SU-DHL-6 (cell line): ENCODE results near the gene TOP1.

Source experiments
- H2AFZ ChIP-seq: fragments of 200-600 bp; sonication (generic); 2 replicates; pipeline ENCODE4 v1.6.1; 2014; ENCODE audit warnings: low read depth, mild to moderate bottlenecking, moderate library complexity, mixed read lengths, antibody characterized with exemption, low read length; ENCODE audit not compliant: severe bottlenecking
- H3F3A ChIP-seq: fragments of 200-600 bp; shearing (Covaris generic); 2 replicates; pipeline ENCODE4 v1.6.0; 2016; ENCODE audit warnings: antibody characterized with exemption, mild to moderate bottlenecking; ENCODE audit not compliant: insufficient read depth
- H3K27ac ChIP-seq: fragments of 200-600 bp; sonication (generic); 2 replicates; pipeline ENCODE4 v1.5.1; 2016; ENCODE audit warnings: low read depth, mild to moderate bottlenecking, low read length, moderate library complexity, mixed read lengths
- H3K27me3 ChIP-seq: fragments of 200-600 bp; sonication (generic), shearing (Covaris generic); 2 replicates; pipeline ENCODE4 v1.6.0; 2014; ENCODE audit warnings: mild to moderate bottlenecking, low read length
- H3K36me3 ChIP-seq: fragments of 200-600 bp; sonication (generic); 2 replicates; pipeline ENCODE4 v1.6.1; 2014; ENCODE audit warnings: mild to moderate bottlenecking, low read length, mixed read lengths
- H3K4me2 ChIP-seq: fragments of 300-600, 200-600 bp; shearing (Covaris generic), sonication (generic); 2 replicates; pipeline ENCODE4 v1.6.0; 2014; ENCODE audit warnings: low read length, low read depth, mild to moderate bottlenecking; ENCODE audit not compliant: poor library complexity, severe bottlenecking
- H3K4me3 ChIP-seq: fragments of 200-600 bp; sonication (generic); 2 replicates; pipeline ENCODE4 v1.5.1; 2014; ENCODE audit warnings: antibody characterized with exemption, low read length, mild to moderate bottlenecking, mixed read lengths; ENCODE audit not compliant: insufficient read depth, poor library complexity, severe bottlenecking
- H3K79me2 ChIP-seq: fragments of 200-600 bp; sonication (generic); 2 replicates; pipeline ENCODE4 v1.6.1; 2014; ENCODE audit warnings: mild to moderate bottlenecking, low read length, moderate library complexity; ENCODE audit not compliant: insufficient read depth
- H3K9ac ChIP-seq: fragments of 200-600 bp; sonication (generic); 2 replicates; pipeline ENCODE4 v1.7.0; 2014; ENCODE audit warnings: mild to moderate bottlenecking, low read length
- H3K9me2 ChIP-seq: fragments of 200-600 bp; sonication (generic); replicated peaks from 2 replicates; pipeline ENCODE4 v1.6.1; 2014; ENCODE audit warnings: low read length; ENCODE audit not compliant: insufficient read depth
- H3K9me3 ChIP-seq: fragments of 200-600 bp; sonication (generic); 2 replicates; pipeline ENCODE4 v1.6.1; 2014; ENCODE audit warnings: low read length, mixed read lengths; ENCODE audit not compliant: insufficient read depth
- H4K20me1 ChIP-seq: fragments of 200-600 bp; sonication (generic); 2 replicates; pipeline ENCODE4 v1.6.1; 2014; ENCODE audit warnings: low read depth, mild to moderate bottlenecking, antibody characterized with exemption, low read length, moderate library complexity, mixed read lengths
- CTCF ChIP-seq: fragments of 200-600 bp; sonication (generic); IDR thresholded peaks from one replicate; pipeline ENCODE4 v1.5.1; 2017; ENCODE audit warnings: antibody characterized with exemption, mild to moderate bottlenecking, low read length, moderate library complexity; ENCODE audit not compliant: insufficient read depth, poor library complexity, severe bottlenecking
- EZH2phosphoT487 ChIP-seq: fragments of 200-600 bp; sonication (generic), shearing (Covaris generic); conservative IDR thresholded peaks from 2 replicates; pipeline ENCODE4 v1.6.1; 2018; ENCODE audit warnings: mild to moderate bottlenecking, antibody characterized with exemption, low read length, moderate library complexity, mixed read lengths

TOP1 gene

GRCh38 chr20:41108531-41108930, 79.9 kb downstream of the TOP1 start:
- Histone ChIP-seq H3K9me2 (no peaks in the 10 kb centered on the region), H3K27ac (no peak overlapping the region), H3K27me3 (no peaks in the 10 kb centered on the region), H3K9ac (no peak overlapping the region), H3K36me3 (peaks cover 40% of the 10 kb centered on the region), H3K4me2 (no peak overlapping the region), H2AFZ (no peak overlapping the region), H3K79me2 (no peaks in the 10 kb centered on the region), H4K20me1 (no peaks in the 10 kb centered on the region), H3K9me3 (no peaks in the 10 kb centered on the region), H3K4me3 (no peak overlapping the region), H3F3A (peaks cover 3% of the 10 kb centered on the region; the same call in 1 of the 2 replicates)
- TF ChIP-seq EZH2phosphoT487 (no peak), CTCF (no peak)

GRCh38 chr20:41110012-41110411, 81.4 kb downstream of the TOP1 start:
- no peaks in the 10 kb centered on the region for H4K20me1 ChIP-seq
- no peaks in the 10 kb centered on the region for H3K9me2 ChIP-seq
- no peak overlapping the region for H3K4me3 ChIP-seq
- no peak overlapping the region for H3K27ac ChIP-seq
- no peak overlapping the region for H2AFZ ChIP-seq
- H3K9ac ChIP-seq, result no peak overlapping the region
- H3K27me3 ChIP-seq, result no peaks in the 10 kb centered on the region
- no peaks in the 10 kb centered on the region for H3K9me3 ChIP-seq
- no peak overlapping the region for H3K4me2 ChIP-seq
- no peaks in the 10 kb centered on the region; the same call in 1 of the 2 replicates for H3F3A ChIP-seq
- no peaks in the 10 kb centered on the region for H3K79me2 ChIP-seq
- TF ChIP-seq CTCF, result no peak
- no peak for TF ChIP-seq EZH2phosphoT487
- peaks cover 41% of the 10 kb centered on the region for H3K36me3 ChIP-seq

GRCh38 chr20:41110930-41111577, 82.4 kb downstream of the TOP1 start:
- Histone ChIP-seq H3K36me3 (peaks cover 40% of the 10 kb centered on the region), H3K4me2 (no peak overlapping the region), H2AFZ (no peak overlapping the region), H3K4me3 (no peak overlapping the region), H3K9ac (no peak overlapping the region), H4K20me1 (no peaks in the 10 kb centered on the region), H3K9me2 (no peaks in the 10 kb centered on the region), H3K9me3 (no peaks in the 10 kb centered on the region), H3K27me3 (no peaks in the 10 kb centered on the region), H3F3A (no peaks in the 10 kb centered on the region; the same call in 1 of the 2 replicates), H3K79me2 (no peaks in the 10 kb centered on the region), H3K27ac (no peak overlapping the region)
- TF ChIP-seq EZH2phosphoT487, result no peak
- TF ChIP-seq CTCF, result no peak
